ENCODE data around the gene ACAP3.

GRCh38 chr1:1334835-1335234, 27.1 kb upstream of the ACAP3 start:
- TF ChIP-seq POLR2AphosphoS5 (IDR thresholded peaks at IDR 0.05), result no peak
- TF ChIP-seq POLR2A (IDR thresholded peaks at IDR 0.05), result no peak
